PC-3 (cell line): ENCODE results near the gene NMRK2. TPM values are rescaled to one million over a fixed set of nuclear protein-coding genes. Genes with fewer than 3 reads are reported as not detected.

Experiments used
- ATAC-seq: fragments of 200-7000 bp; cut with Tn5 transposase; 2 replicates; pipeline ENCODE4 v1.9.1; 2020; ENCODE audit warnings: mild to moderate bottlenecking, moderate library complexity
- BruUV-seq: library from RNA; stranded (reverse); fragments of 400-500 nt; replicated peaks from 2 replicates; lab custom pipeline; 2021; lab: Mats Ljungman, UMichigan
- CTCF ChIA-PET: fragments of 300-600 bp; sonication (Branson Sonifier 250); formaldehyde crosslinking; loops from one replicate; lab custom pipeline; 2022; ENCODE audit warnings: antibody characterized with exemption; lab: Charles Lee
- POLR2A ChIA-PET: fragments of 300-600 bp; sonication (Branson Sonifier 250); formaldehyde crosslinking; loops from one replicate; lab custom pipeline; 2022; ENCODE audit warnings: antibody characterized with exemption; ENCODE audit not compliant: unreplicated experiment; lab: Charles Lee
- DNase-seq: peaks from one replicate; pipeline ENCODE4 v3.0.0-alpha.2; 2015
- H2AFZ ChIP-seq: fragments of 300-600 bp; sonication (generic); 2 replicates; pipeline ENCODE4 v1.6.0; 2016; ENCODE audit warnings: antibody characterized with exemption, low read length
- H3F3A ChIP-seq: fragments of 300-600 bp; sonication (generic); one replicate; pipeline ENCODE4 v1.6.0; 2017; ENCODE audit warnings: antibody characterized with exemption, low read length, control low read depth, mild to moderate bottlenecking; ENCODE audit not compliant: unreplicated experiment
- H3K27ac ChIP-seq: fragments of 300-600 bp; sonication (generic); 2 replicates; pipeline ENCODE4 v1.5.1; 2016; ENCODE audit warnings: mild to moderate bottlenecking, low read length
- H3K27me3 ChIP-seq: fragments of 300-600 bp; sonication (generic); 2 replicates; pipeline ENCODE4 v1.6.1; 2016; ENCODE audit warnings: low read length, mixed read lengths
- H3K36me3 ChIP-seq: fragments of 300-600 bp; sonication (generic); 2 replicates; pipeline ENCODE4 v1.6.1; 2016; ENCODE audit warnings: low read depth, mixed run types, low read length, mixed read lengths
- H3K4me1 ChIP-seq: fragments of 300-600 bp; sonication (generic); 2 replicates; pipeline ENCODE4 v1.5.1; 2016; ENCODE audit warnings: low read length; ENCODE audit not compliant: insufficient read depth
- H3K4me2 ChIP-seq: fragments of 300-600 bp; sonication (generic); 2 replicates; pipeline ENCODE4 v1.6.0; 2016; ENCODE audit warnings: low read length
- H3K4me3 ChIP-seq: fragments of 300-600 bp; sonication (generic); 2 replicates; pipeline ENCODE4 v1.5.1; 2016; ENCODE audit warnings: mild to moderate bottlenecking, low read length, mixed read lengths
- H3K79me2 ChIP-seq: fragments of 300-600 bp; sonication (generic); 2 replicates; pipeline ENCODE4 v1.6.1; 2017; ENCODE audit warnings: low read length, mixed read lengths
- H3K9ac ChIP-seq: fragments of 300-600 bp; sonication (generic); 2 replicates; pipeline ENCODE4 v1.6.0; 2016; ENCODE audit warnings: mild to moderate bottlenecking, low read length
- H3K9me2 ChIP-seq: fragments of 300-600 bp; sonication (generic); replicated peaks from 2 replicates; pipeline ENCODE4 v1.6.1; 2016; ENCODE audit warnings: mixed run types, low read length, mixed read lengths
- H3K9me3 ChIP-seq: fragments of 300-600 bp; sonication (generic); 2 replicates; pipeline ENCODE4 v1.6.1; 2016; ENCODE audit warnings: low read length, mixed read lengths
- H4K20me1 ChIP-seq: fragments of 300-600 bp; sonication (generic); 2 replicates; pipeline ENCODE4 v1.6.1; 2016; ENCODE audit warnings: low read length, mixed read lengths
- EZH2 ChIP-seq: fragments of 300-600 bp; sonication (generic); IDR thresholded peaks from one replicate; pipeline ENCODE4 v1.6.1; 2017; ENCODE audit warnings: antibody characterized with exemption, mild to moderate bottlenecking, low read length; ENCODE audit not compliant: unreplicated experiment
- EZH2phosphoT487 ChIP-seq: fragments of 300-600 bp; sonication (generic); IDR thresholded peaks from 2 replicates; pipeline ENCODE4 v1.6.1; 2018; ENCODE audit warnings: mild to moderate bottlenecking, antibody characterized with exemption, low read length, borderline replicate concordance
- intact Hi-C: fragments of 100-400 bp; cut with micrococcal nuclease; formaldehyde crosslinking; loops from 2 replicates; pipeline ENCODE4 v1.9.0; 2023
- total RNA-seq: library from RNA; depleted of rRNA; stranded (reverse); fragments of >200 nt; gene quantifications from 2 replicates; pipeline ENCODE4 v1.2.3, GENCODE V29; 2014
- TF ChIP-seq, protein P1 (sequence below): fragments of 300-600 bp; sonication (generic); conservative IDR thresholded peaks from 2 replicates; pipeline ENCODE4 v1.5.1; 2017; ENCODE audit warnings: antibody characterized with exemption, low read depth, mild to moderate bottlenecking, low read length

The NMRK2 gene
- total RNA-seq, 1 experiment from 2014 or later, result not detected

DNA sequence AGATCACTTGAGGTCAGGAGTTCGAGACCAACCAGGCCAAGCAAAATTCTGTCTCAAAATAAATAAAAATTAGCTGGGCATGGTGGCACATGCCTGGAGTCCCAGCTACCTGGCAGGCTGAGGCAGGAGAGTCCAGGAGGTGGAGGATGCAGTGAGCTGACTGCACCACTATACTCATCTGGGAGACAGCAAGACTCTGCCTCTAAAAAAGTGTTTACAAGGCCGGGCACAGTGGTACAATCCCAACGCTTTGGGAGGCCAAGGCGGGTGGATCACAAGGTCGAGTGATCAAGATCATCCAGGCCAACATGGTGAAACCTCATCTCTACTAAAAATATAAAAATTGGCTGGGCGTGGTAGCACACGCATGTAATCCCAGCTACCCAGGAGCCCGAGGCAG lies 42.3 kb downstream of the NMRK2 start:
- Histone ChIP-seq H3K27me3 (no peaks in the 10 kb centered on the region), H3K79me2 (peaks cover 25% of the 10 kb centered on the region), H3K9me2 (no peaks in the 10 kb centered on the region), H3K36me3 (peaks cover 43% of the 10 kb centered on the region), H3F3A (peaks cover 3% of the 10 kb centered on the region), H3K4me2 (no peak overlapping the region), H3K4me1 (no peaks in the 10 kb centered on the region), H4K20me1 (peaks cover 43% of the 10 kb centered on the region), H3K27ac (no peak overlapping the region), H2AFZ (no peak overlapping the region), H3K4me3 (no peak overlapping the region), H3K9ac (no peak overlapping the region), H3K9me3 (no peaks in the 10 kb centered on the region)
- intact Hi-C loops, result no loop called here
- ChIA-PET POLR2A (no interaction called here), CTCF (no interaction called here)
- ATAC-seq (no peak), DNase-seq (no peak)
- BruUV-seq, result no TSS peak
- TF ChIP-seq EZH2 (no peak), EZH2phosphoT487 (no peak)
- TF ChIP-seq, protein P1, sequence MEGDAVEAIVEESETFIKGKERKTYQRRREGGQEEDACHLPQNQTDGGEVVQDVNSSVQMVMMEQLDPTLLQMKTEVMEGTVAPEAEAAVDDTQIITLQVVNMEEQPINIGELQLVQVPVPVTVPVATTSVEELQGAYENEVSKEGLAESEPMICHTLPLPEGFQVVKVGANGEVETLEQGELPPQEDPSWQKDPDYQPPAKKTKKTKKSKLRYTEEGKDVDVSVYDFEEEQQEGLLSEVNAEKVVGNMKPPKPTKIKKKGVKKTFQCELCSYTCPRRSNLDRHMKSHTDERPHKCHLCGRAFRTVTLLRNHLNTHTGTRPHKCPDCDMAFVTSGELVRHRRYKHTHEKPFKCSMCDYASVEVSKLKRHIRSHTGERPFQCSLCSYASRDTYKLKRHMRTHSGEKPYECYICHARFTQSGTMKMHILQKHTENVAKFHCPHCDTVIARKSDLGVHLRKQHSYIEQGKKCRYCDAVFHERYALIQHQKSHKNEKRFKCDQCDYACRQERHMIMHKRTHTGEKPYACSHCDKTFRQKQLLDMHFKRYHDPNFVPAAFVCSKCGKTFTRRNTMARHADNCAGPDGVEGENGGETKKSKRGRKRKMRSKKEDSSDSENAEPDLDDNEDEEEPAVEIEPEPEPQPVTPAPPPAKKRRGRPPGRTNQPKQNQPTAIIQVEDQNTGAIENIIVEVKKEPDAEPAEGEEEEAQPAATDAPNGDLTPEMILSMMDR, result no peak

DNA sequence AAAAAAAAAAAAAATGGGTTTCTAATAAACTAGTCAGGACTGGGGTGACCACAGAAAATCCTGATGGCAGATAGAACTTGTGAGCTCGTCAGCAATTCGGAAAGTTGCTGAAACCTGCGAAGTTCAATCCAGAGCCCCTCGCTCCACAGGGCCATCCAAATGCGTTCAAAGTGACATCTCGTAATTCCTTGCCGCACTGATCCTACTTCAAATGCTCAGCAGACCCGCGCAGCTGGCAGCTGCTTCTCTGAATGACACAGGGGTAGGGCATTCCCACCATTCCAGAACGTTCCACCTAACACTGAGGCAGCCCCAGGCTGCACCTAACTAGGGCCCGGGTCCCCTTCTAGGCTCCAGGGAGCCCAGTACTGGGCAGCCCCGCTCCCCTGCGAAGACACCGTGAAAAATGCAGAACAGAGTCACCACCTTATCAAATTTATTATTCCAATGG lies 42.8 kb downstream of the NMRK2 start:
- CTCF ChIA-PET, result no interaction called here
- intact Hi-C loops, result no loop called here
- POLR2A ChIA-PET, result no interaction called here
- TF ChIP-seq, protein P1, result no peak
- TF ChIP-seq EZH2 (no peak), EZH2phosphoT487 (no peak)
- Histone ChIP-seq H3K4me2 (no peak overlapping the region), H3K36me3 (peaks cover 48% of the 10 kb centered on the region), H4K20me1 (peaks cover 49% of the 10 kb centered on the region), H3K79me2 (peaks cover 25% of the 10 kb centered on the region), H3K4me1 (no peaks in the 10 kb centered on the region), H3K9me2 (no peaks in the 10 kb centered on the region), H3K4me3 (no peak overlapping the region), H3F3A (peaks cover 3% of the 10 kb centered on the region), H2AFZ (no peak overlapping the region), H3K9ac (no peak overlapping the region), H3K27ac (no peak overlapping the region), H3K9me3 (no peaks in the 10 kb centered on the region), H3K27me3 (no peaks in the 10 kb centered on the region)
- DNase-seq (no peak), ATAC-seq (no peak)
- no TSS peak for BruUV-seq

DNA sequence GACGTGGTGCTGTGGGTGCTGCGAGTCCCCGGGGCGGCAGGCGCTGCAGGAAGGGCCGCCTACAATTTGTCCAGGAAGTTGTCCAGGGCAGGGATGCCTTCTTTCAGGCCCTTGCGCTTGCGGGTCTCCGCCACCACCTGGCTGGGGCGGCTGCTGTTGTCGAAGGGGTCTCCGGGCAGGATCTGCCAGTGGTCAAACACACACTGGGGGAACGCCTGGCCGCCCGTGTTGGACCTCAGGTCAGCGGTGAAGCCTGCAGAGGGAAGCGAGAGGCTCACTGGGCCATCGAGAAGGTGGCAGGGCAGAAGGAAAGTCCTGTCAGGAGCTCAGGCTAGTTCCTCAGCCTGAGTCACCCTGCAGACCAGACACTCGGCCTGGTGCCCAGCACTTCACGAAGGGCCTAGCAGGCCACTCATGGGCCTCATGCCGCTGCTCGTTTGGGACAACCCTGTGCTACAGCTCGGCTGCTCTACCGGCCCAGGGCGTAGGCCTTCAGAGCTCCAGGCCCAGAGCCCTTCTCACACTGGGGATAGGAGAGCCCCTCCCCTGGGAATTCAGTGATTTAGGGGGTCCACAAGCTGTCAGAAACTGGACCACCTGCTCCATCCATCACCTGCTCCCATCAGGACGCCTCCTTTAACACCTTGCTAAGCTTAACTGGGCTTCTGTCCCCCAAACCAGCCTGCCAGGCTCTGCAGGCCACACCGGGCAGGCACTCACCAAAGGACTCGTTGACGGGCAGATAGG lies 43.8 kb downstream of the NMRK2 start:
- H3K4me2 ChIP-seq, result no peak overlapping the region
- CTCF ChIA-PET, result no interaction called here
- no peak overlapping the region for H3K4me3 ChIP-seq
- H3K9me2 ChIP-seq, result no peaks in the 10 kb centered on the region
- no peak overlapping the region for H2AFZ ChIP-seq
- peaks cover 58% of the 10 kb centered on the region for H3K36me3 ChIP-seq
- ATAC-seq, result no peak
- H3K9me3 ChIP-seq, result no peaks in the 10 kb centered on the region
- no peak overlapping the region for H3K27ac ChIP-seq
- DNase-seq, result no peak
- no peaks in the 10 kb centered on the region for H3K4me1 ChIP-seq
- peaks cover 3% of the 10 kb centered on the region for H3F3A ChIP-seq
- TF ChIP-seq EZH2phosphoT487 (no peak), EZH2 (no peak)
- TF ChIP-seq, protein P1, result no peak
- H3K27me3 ChIP-seq, result no peaks in the 10 kb centered on the region
- peaks cover 34% of the 10 kb centered on the region for H3K79me2 ChIP-seq
- intact Hi-C loops, result no loop called here
- TSS peak; percentile 31 for BruUV-seq
- H4K20me1 ChIP-seq, result peaks cover 59% of the 10 kb centered on the region
- H3K9ac ChIP-seq, result no peak overlapping the region
- POLR2A ChIA-PET, result no interaction called here
